HG03139 (cell line): ENCODE measurements around the gene KLK4.

Source experiments
- ATAC-seq: cut with Tn5 transposase; IDR thresholded peaks from one replicate; pipeline ENCODE4 v1.9.1; 2021; ENCODE audit not compliant: unreplicated experiment

KLK4 gene

GRCh38 chr19:50882188-50882587 lies 29.0 kb downstream of the KLK4 start:
- ATAC-seq = no peak

- no peak for ATAC-seq
Measured at GRCh38 chr19:50880241-50880640, 31.0 kb downstream of the KLK4 start.

GRCh38 chr19:50878851-50879250 lies 32.3 kb downstream of the KLK4 start:
- ATAC-seq = no peak

GRCh38 chr19:50877338-50877737 lies 33.9 kb downstream of the KLK4 start:
- ATAC-seq = no peak

GRCh38 chr19:50876456-50876855 lies 34.7 kb downstream of the KLK4 start:
- ATAC-seq = no peak

GRCh38 chr19:50875795-50876422 lies 35.3 kb downstream of the KLK4 start:
- no peak for ATAC-seq

GRCh38 chr19:50874211-50874610 lies 37.0 kb downstream of the KLK4 start:
- no peak for ATAC-seq

- no peak for ATAC-seq
Measured at GRCh38 chr19:50873056-50873455, 38.1 kb downstream of the KLK4 start, which contains the start of gene KLK2. Gene KLK2, plus strand, starts transcription at chr19:50873439. Its CDS starts 35 bp downstream, at chr19:50873474.

GRCh38 chr19:50870417-50871089 lies 40.6 kb downstream of the KLK4 start:
- ATAC-seq = no peak

GRCh38 chr19:50869479-50869878 lies 41.7 kb downstream of the KLK4 start:
- ATAC-seq = no peak

- ATAC-seq = no peak
Measured at GRCh38 chr19:50861496-50862286, 49.5 kb downstream of the KLK4 start.

GRCh38 chr19:50861010-50861409 lies 50.2 kb downstream of the KLK4 start:
- no peak for ATAC-seq

GRCh38 chr19:50859849-50860248 lies 51.3 kb downstream of the KLK4 start:
- ATAC-seq = no peak

GRCh38 chr19:50858886-50859285 lies 52.3 kb downstream of the KLK4 start:
- no peak for ATAC-seq

- ATAC-seq = no peak
Measured at GRCh38 chr19:50857366-50857765, 53.8 kb downstream of the KLK4 start.
